GM12878 (cell line): ENCODE data around the gene PDE9A.

Experiments
- CTCF ChIP-seq, 3 experiments: IDR thresholded peaks in 2 of 3; conservative IDR thresholded peaks in 1 of 3; 2 replicates each; pipeline ENCODE4 v1.5.1; 2011; ENCODE audit warnings: low read depth in 3 of 3, low read length in 3 of 3, mild to moderate bottlenecking in 3 of 3, control low read depth in 2 of 3, moderate library complexity in 2 of 3, inconsistent platforms in 1 of 3, mixed read lengths in 1 of 3; ENCODE audit not compliant: control insufficient read depth in 2 of 3, insufficient read depth in 1 of 3; ENCODE audit errors: extremely low read depth in 1 of 3
- MXI1 ChIP-seq: fragments of 150-350 bp; IDR thresholded peaks from 2 replicates; pipeline ENCODE4 v1.6.1; 2011; ENCODE audit warnings: low read depth, mild to moderate bottlenecking, inconsistent platforms, low read length, improper control_type of control experiment
- POLR2A ChIP-seq: IDR thresholded peaks from 2 replicates; pipeline ENCODE4 v1.6.1; 2011; ENCODE audit warnings: low read depth, mild to moderate bottlenecking, low read length

- TF ChIP-seq POLR2A (no peak), CTCF (IDR thresholded peaks at IDR 0.05 in 2 of 3, conservative IDR thresholded peaks at IDR 0.05 in 1 of 3; ENCODE audit: control insufficient read depth in 2 of 3, extremely low read depth in 1 of 3, insufficient read depth in 1 of 3, low read depth in 3 of 3, low read length in 3 of 3) (no peak), MXI1 (no peak)
These were observed 16.7 kb upstream of the PDE9A start for GRCh38 chr21:42636520-42637266.
